Activated CD8-positive, alpha-beta memory T cell treated with anti-CD3 and anti-CD28 coated beads, Interleukin-2, amount 10 ng/mL, durations not matched to agents 7 days and 5 days (primary cell): Measurements from ENCODE around the gene MCTP2. TPM values are rescaled to one million over a fixed set of nuclear protein-coding genes. Genes with fewer than 3 reads are reported as not detected.

Source experiments
- ATAC-seq: fragments of 150-1000 bp; cut with Tn5 transposase; one replicate; pipeline ENCODE4 v1.10.0; 2021; ENCODE audit warnings: moderate library complexity
- CTCF ChIA-PET: fragments of 350-600 bp; sonication (Branson Sonifier 250); formaldehyde crosslinking; loops from one replicate; lab custom pipeline; 2021; ENCODE audit warnings: antibody characterized with exemption; lab: Charles Lee
- DNase-seq: peaks from one replicate; pipeline ENCODE4 v3.0.0-alpha.2; 2020
- H3K27ac Mint-ChIP-seq: one replicate; pipeline ENCODE4 v1.8.0; 2021; ENCODE audit warnings: mild to moderate bottlenecking, mixed read lengths
- H3K27me3 Mint-ChIP-seq: one replicate; pipeline ENCODE4 v1.8.0; 2021; ENCODE audit warnings: mixed read lengths
- H3K36me3 Mint-ChIP-seq: one replicate; pipeline ENCODE4 v1.8.0; 2021; ENCODE audit warnings: mild to moderate bottlenecking, mixed read lengths
- H3K4me1 Mint-ChIP-seq: one replicate; pipeline ENCODE4 v1.8.0; 2021; ENCODE audit warnings: mixed read lengths
- H3K4me3 Mint-ChIP-seq: one replicate; pipeline ENCODE4 v1.8.0; 2021; ENCODE audit warnings: mild to moderate bottlenecking, moderate library complexity, mixed read lengths
- H3K9me3 Mint-ChIP-seq: one replicate; pipeline ENCODE4 v1.8.0; 2022; ENCODE audit warnings: low read depth, mixed read lengths
- total RNA-seq, 2 experiments: library from RNA; stranded (reverse); gene quantifications; one replicate each; pipeline ENCODE4 v1.2.3, GENCODE V29; 2021

MCTP2 gene
- total RNA-seq, 2 experiments from 2014 or later = 67.2 to 83.8 TPM

- DNase-seq (no peak), ATAC-seq (no peak)
- Mint-ChIP-seq H3K27me3 (no peaks in the 10 kb centered on the region), H3K4me3 (no peak overlapping the region), H3K4me1 (peaks cover 2% of the 10 kb centered on the region), H3K27ac (no peak overlapping the region), H3K36me3 (peaks cover 23% of the 10 kb centered on the region), H3K9me3 (no peaks in the 10 kb centered on the region)
- CTCF ChIA-PET = interaction anchor here (0.6 to 2.4 kb wide), 8 partner anchors 12 to 261 kb away, joined by 3 to 11 read pairs (median 3); no protein-coding TSS in a partner anchor
Observed at GRCh38 chr15:94412979-94413746, 181.8 kb downstream of the MCTP2 start.

GRCh38 chr15:94414916-94415315 lies 183.6 kb downstream of the MCTP2 start:
- peaks cover 2% of the 10 kb centered on the region for H3K4me1 Mint-ChIP-seq
- peaks cover 29% of the 10 kb centered on the region for H3K36me3 Mint-ChIP-seq
- H3K27ac Mint-ChIP-seq = no peak overlapping the region
- no peak for ATAC-seq
- CTCF ChIA-PET = interaction anchor here (0.7 kb wide), 1 partner anchor 45 kb away, joined by 3 read pairs; no protein-coding TSS in a partner anchor
- no peak overlapping the region for H3K4me3 Mint-ChIP-seq
- no peaks in the 10 kb centered on the region for H3K27me3 Mint-ChIP-seq
- no peaks in the 10 kb centered on the region for H3K9me3 Mint-ChIP-seq
- no peak for DNase-seq

- peaks cover 35% of the 10 kb centered on the region for H3K36me3 Mint-ChIP-seq
- DNase-seq (no peak), ATAC-seq (no peak)
- H3K4me1 Mint-ChIP-seq = peaks cover 2% of the 10 kb centered on the region
- no peak overlapping the region for H3K4me3 Mint-ChIP-seq
- CTCF ChIA-PET = no interaction called here
- no peaks in the 10 kb centered on the region for H3K27me3 Mint-ChIP-seq
- H3K27ac Mint-ChIP-seq = no peak overlapping the region
- H3K9me3 Mint-ChIP-seq = no peaks in the 10 kb centered on the region
Observed at GRCh38 chr15:94416267-94416666, 184.9 kb downstream of the MCTP2 start.

- CTCF ChIA-PET = interaction anchor here (1.0 kb wide), 1 partner anchor 251 kb away, joined by 3 read pairs; no protein-coding TSS in a partner anchor
- no peak for ATAC-seq
- peaks cover 2% of the 10 kb centered on the region for H3K4me1 Mint-ChIP-seq
- H3K36me3 Mint-ChIP-seq = peaks cover 40% of the 10 kb centered on the region
- H3K9me3 Mint-ChIP-seq = no peaks in the 10 kb centered on the region
- H3K27ac Mint-ChIP-seq = no peak overlapping the region
- DNase-seq = no peak
- H3K4me3 Mint-ChIP-seq = no peak overlapping the region
- no peaks in the 10 kb centered on the region for H3K27me3 Mint-ChIP-seq
Observed at GRCh38 chr15:94416820-94417219, 185.5 kb downstream of the MCTP2 start.

- DNase-seq = no peak
- no peaks in the 10 kb centered on the region for H3K27me3 Mint-ChIP-seq
- no peak overlapping the region for H3K27ac Mint-ChIP-seq
- H3K4me1 Mint-ChIP-seq = peaks cover 2% of the 10 kb centered on the region
- H3K9me3 Mint-ChIP-seq = no peaks in the 10 kb centered on the region
- no peak overlapping the region for H3K4me3 Mint-ChIP-seq
- H3K36me3 Mint-ChIP-seq = peaks cover 46% of the 10 kb centered on the region
- ATAC-seq = no peak
- CTCF ChIA-PET = interaction anchor here (1.0 kb wide), 1 partner anchor 252 kb away, joined by 3 read pairs; no protein-coding TSS in a partner anchor
Observed at GRCh38 chr15:94417501-94418293, 186.3 kb downstream of the MCTP2 start.

GRCh38 chr15:94421706-94422105 lies 190.3 kb downstream of the MCTP2 start:
- ATAC-seq (no peak), DNase-seq (no peak)
- Mint-ChIP-seq H3K36me3 (peaks cover 54% of the 10 kb centered on the region), H3K4me3 (no peak overlapping the region), H3K4me1 (peaks cover 3% of the 10 kb centered on the region), H3K27ac (no peak overlapping the region), H3K9me3 (no peaks in the 10 kb centered on the region), H3K27me3 (no peaks in the 10 kb centered on the region)
- CTCF ChIA-PET = no interaction called here

- H3K4me3 Mint-ChIP-seq = no peak overlapping the region
- ATAC-seq (no peak), DNase-seq (no peak)
- no peaks in the 10 kb centered on the region for H3K27me3 Mint-ChIP-seq
- CTCF ChIA-PET = no interaction called here
- H3K9me3 Mint-ChIP-seq = peaks cover 3% of the 10 kb centered on the region
- peaks cover 6% of the 10 kb centered on the region for H3K4me1 Mint-ChIP-seq
- H3K27ac Mint-ChIP-seq = no peak overlapping the region
- peaks cover 18% of the 10 kb centered on the region for H3K36me3 Mint-ChIP-seq
Observed at GRCh38 chr15:94432279-94432678, 200.9 kb downstream of the MCTP2 start.

- H3K27me3 Mint-ChIP-seq = no peaks in the 10 kb centered on the region
- H3K4me1 Mint-ChIP-seq = peaks cover 2% of the 10 kb centered on the region
- CTCF ChIA-PET = no interaction called here
- H3K9me3 Mint-ChIP-seq = no peaks in the 10 kb centered on the region
- no peak overlapping the region for H3K27ac Mint-ChIP-seq
- ATAC-seq (no peak), DNase-seq (no peak)
- no peak overlapping the region for H3K4me3 Mint-ChIP-seq
- peaks cover 18% of the 10 kb centered on the region for H3K36me3 Mint-ChIP-seq
Observed at GRCh38 chr15:94439158-94439557, 207.8 kb downstream of the MCTP2 start.

GRCh38 chr15:94441760-94442159 lies 210.4 kb downstream of the MCTP2 start:
- Mint-ChIP-seq H3K4me1 (peaks cover 2% of the 10 kb centered on the region), H3K4me3 (no peak overlapping the region), H3K36me3 (peaks cover 20% of the 10 kb centered on the region), H3K27ac (no peak overlapping the region), H3K27me3 (no peaks in the 10 kb centered on the region), H3K9me3 (no peaks in the 10 kb centered on the region)
- DNase-seq (no peak), ATAC-seq (no peak)
- CTCF ChIA-PET = no interaction called here

GRCh38 chr15:94442480-94442879 lies 211.1 kb downstream of the MCTP2 start:
- DNase-seq (no peak), ATAC-seq (no peak)
- H3K4me1 Mint-ChIP-seq = peaks cover 2% of the 10 kb centered on the region
- CTCF ChIA-PET = no interaction called here
- peaks cover 25% of the 10 kb centered on the region for H3K36me3 Mint-ChIP-seq
- no peaks in the 10 kb centered on the region for H3K9me3 Mint-ChIP-seq
- H3K4me3 Mint-ChIP-seq = no peak overlapping the region
- H3K27ac Mint-ChIP-seq = no peak overlapping the region
- no peaks in the 10 kb centered on the region for H3K27me3 Mint-ChIP-seq

GRCh38 chr15:94443186-94443585 lies 211.8 kb downstream of the MCTP2 start:
- Mint-ChIP-seq H3K4me1 (peaks cover 2% of the 10 kb centered on the region), H3K9me3 (no peaks in the 10 kb centered on the region), H3K27me3 (no peaks in the 10 kb centered on the region), H3K4me3 (no peak overlapping the region), H3K27ac (no peak overlapping the region), H3K36me3 (peaks cover 25% of the 10 kb centered on the region)
- ATAC-seq (no peak), DNase-seq (no peak)
- CTCF ChIA-PET = interaction anchor here (0.6 to 1.1 kb wide), 3 partner anchors 40 to 134 kb away, joined by 4 to 5 read pairs (median 4); no protein-coding TSS in a partner anchor

GRCh38 chr15:94445566-94446160 lies 214.3 kb downstream of the MCTP2 start:
- H3K36me3 Mint-ChIP-seq = peaks cover 19% of the 10 kb centered on the region

GRCh38 chr15:94446441-94446840 lies 215.1 kb downstream of the MCTP2 start:
- no peak for DNase-seq
- no peaks in the 10 kb centered on the region for H3K9me3 Mint-ChIP-seq
- H3K4me1 Mint-ChIP-seq = no peaks in the 10 kb centered on the region
- CTCF ChIA-PET = no interaction called here
- H3K27ac Mint-ChIP-seq = no peak overlapping the region
- H3K36me3 Mint-ChIP-seq = peaks cover 19% of the 10 kb centered on the region
- no peak overlapping the region for H3K4me3 Mint-ChIP-seq
- H3K27me3 Mint-ChIP-seq = no peaks in the 10 kb centered on the region
- ATAC-seq = no peak

More at GRCh38 chr15:94445566-94446160, 214.3 kb downstream of the MCTP2 start:
- Mint-ChIP-seq H3K4me1 (no peaks in the 10 kb centered on the region), H3K9me3 (no peaks in the 10 kb centered on the region), H3K4me3 (no peak overlapping the region), H3K27ac (no peak overlapping the region), H3K27me3 (no peaks in the 10 kb centered on the region)
- DNase-seq (no peak), ATAC-seq (no peak)
- CTCF ChIA-PET = no interaction called here
